ENCODE measurements around the gene TTC39C. TPM values are rescaled to one million over a fixed set of nuclear protein-coding genes. Genes with fewer than 3 reads are reported as not detected.

The TTC39C gene
- total and polyA plus RNA-seq, 2 of the 8 experiments (the other 6 are each of a cell fraction or from before 2014, with no cell fraction given) = 8.1 to 79.1 TPM

DNA sequence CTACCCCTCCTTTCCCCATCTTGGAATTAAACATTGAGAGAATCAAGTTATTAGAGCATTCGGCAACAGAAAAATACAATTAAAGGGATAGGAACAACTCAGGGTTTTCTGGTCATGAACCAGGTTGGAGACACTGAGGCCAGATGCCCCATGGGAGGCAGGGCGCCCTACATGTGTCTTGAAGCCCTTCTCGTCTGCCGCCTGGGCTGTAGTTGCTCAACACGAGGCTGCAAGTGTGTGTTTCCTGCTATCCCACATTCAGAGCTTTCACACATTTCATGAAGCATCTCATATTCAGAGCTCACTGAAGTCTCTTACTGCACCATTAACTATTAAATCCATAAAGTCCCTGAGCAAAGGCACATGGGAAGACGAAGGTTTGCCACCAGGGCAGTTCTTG, 28.8 kb downstream of the TTC39C start:
- no peak overlapping the region for H4K5ac ChIP-seq (ENCODE audit: insufficient read length, low read depth, low read length)
- no peak overlapping the region for H3K27ac ChIP-seq (ENCODE audit: low read depth, low read length)
- no peak overlapping the region for H2BK20ac ChIP-seq (ENCODE audit: low read length)
- H2BK15ac ChIP-seq (ENCODE audit: low read length) = no peak overlapping the region
- peaks cover 0 to 6% of the 10 kb centered on the region in 2 experiments for H4K20me1 ChIP-seq (replicated peaks in 1 of 2; ENCODE audit: control insufficient read depth in 1 of 2, insufficient read depth in 2 of 2, low read length in 2 of 2)
- no peak overlapping the region for H3K18ac ChIP-seq (ENCODE audit: extremely low read depth, low read length)
- no peak overlapping the region for H3K56ac ChIP-seq (replicated peaks; ENCODE audit: insufficient read length, low read depth, low read length)
- 89% methylated on average over 6 of the region's 6 CpGs; no CpG with 5 or more reads in 1 of the 2 experiments for WGBS, 2 experiments (ENCODE audit: extremely low coverage in 1 of 2, insufficient coverage in 1 of 2, insufficient read length in 1 of 2, insufficient replicate concordance in 2 of 2, low coverage in 1 of 2, low lambda C conversion rate in 2 of 2, missing lambda C conversion rate in 1 of 2)
- H2BK5ac ChIP-seq (ENCODE audit: low read depth, low read length) = no peak overlapping the region
- H2BK12ac ChIP-seq (ENCODE audit: low read depth, low read length) = no peak overlapping the region
- peaks cover 7 to 53% of the 10 kb centered on the region in 2 experiments for H3K79me2 ChIP-seq (ENCODE audit: control insufficient read depth in 1 of 2, insufficient read depth in 2 of 2, low read length in 2 of 2)
- H3K4me3 ChIP-seq (ENCODE audit: extremely low read depth in 1 of 4, insufficient read depth in 2 of 4, low read depth in 3 of 4, low read length in 4 of 4) = no peak overlapping the region
- no peaks in the 10 kb centered on the region for H3K23me2 ChIP-seq (ENCODE audit: low read depth, low read length)
- H2BK120ac ChIP-seq (replicated peaks; ENCODE audit: low read depth, low read length) = no peak overlapping the region
- no peaks in the 10 kb centered on the region for H3K27me3 ChIP-seq (replicated peaks in 1 of 4; ENCODE audit: control insufficient read depth in 3 of 4, extremely low read depth in 1 of 4, insufficient read depth in 3 of 4, low read length in 3 of 4)
- no peak overlapping the region for H3K14ac ChIP-seq (ENCODE audit: insufficient read length)
- no peak overlapping the region for H2AK5ac ChIP-seq (ENCODE audit: low read depth, low read length)
- no peaks in the 10 kb centered on the region; a peak in 1 of 8 replicates for H3K36me3 ChIP-seq (ENCODE audit: control insufficient read depth in 2 of 4, insufficient read depth in 4 of 4, low read length in 3 of 4)
- no peak for FAIRE-seq
- CTCF ChIA-PET (ENCODE audit: partially characterized antibody) = interaction anchor here (0.9 to 1.5 kb wide), 2 partner anchors 15 to 35 kb away, joined by 3 to 4 read pairs; no protein-coding TSS in a partner anchor
- POLR2A ChIA-PET (ENCODE audit: partially characterized antibody) = interaction anchor here (1.0 to 1.3 kb wide), 4 partner anchors 8 to 96 kb away, joined by 3 to 4 read pairs (median 4); partner anchors contain the start of gene CABYR
- H3K79me1 ChIP-seq (ENCODE audit: low read depth, low read length) = peaks cover 2% of the 10 kb centered on the region; the same call in 1 of the 2 replicates
- peaks cover 4% of the 10 kb centered on the region in 2 experiments; a peak in 2 of 4 replicates for H3K9me3 ChIP-seq (ENCODE audit: insufficient read depth in 2 of 2, low read depth in 1 of 2, low read length in 1 of 2)
- H3K4me2 ChIP-seq (ENCODE audit: insufficient read depth in 1 of 2, low read depth in 2 of 2, low read length in 2 of 2) = no peak overlapping the region
- no peak overlapping the region for H2AFZ ChIP-seq (ENCODE audit: low read length)
- no peaks in the 10 kb centered on the region for H3K4me1 ChIP-seq (replicated peaks in 1 of 4; ENCODE audit: control insufficient read depth in 3 of 4, insufficient read depth in 4 of 4, low read length in 3 of 4)
- H3K9ac ChIP-seq (replicated peaks in 1 of 4; ENCODE audit: extremely low read depth in 1 of 4, low read depth in 3 of 4, low read length in 3 of 4) = no peak overlapping the region
- H4K91ac ChIP-seq (replicated peaks; ENCODE audit: insufficient read length, low read length) = no peak overlapping the region
- H4K8ac ChIP-seq (ENCODE audit: extremely low read depth, insufficient read depth, low read length) = no peak overlapping the region
- no peak overlapping the region for H3K4ac ChIP-seq (replicated peaks; ENCODE audit: insufficient read length, low read depth, low read length)
- no peak overlapping the region for H3K23ac ChIP-seq (ENCODE audit: insufficient read length)
- DNase-seq (ENCODE audit: low read depth in 1 of 2, low spot score in 2 of 2) = no peak
- no peak for TF ChIP-seq RNF2 (IDR thresholded peaks at IDR 0.05; ENCODE audit: borderline replicate concordance, low read depth, low read length, missing control alignments, poor library complexity, severe bottlenecking)
- no peak for TF ChIP-seq SP2 (IDR thresholded peaks at IDR 0.05; ENCODE audit: low read length)
- TF ChIP-seq CHD1 (IDR thresholded peaks at IDR 0.05; ENCODE audit: low read depth, low read length) = no peak
- no peak for TF ChIP-seq TAF1 (IDR thresholded peaks at IDR 0.05; ENCODE audit: low read depth, low read length)

Measured in H1 (cell line).